ENCODE results near the gene NEU3. TPM values are rescaled to one million over a fixed set of nuclear protein-coding genes. Genes with fewer than 3 reads are reported as not detected.

Gene NEU3
- total RNA-seq, 2 experiments from 2014 or later, result 44.8 to 56.3 TPM

DNA sequence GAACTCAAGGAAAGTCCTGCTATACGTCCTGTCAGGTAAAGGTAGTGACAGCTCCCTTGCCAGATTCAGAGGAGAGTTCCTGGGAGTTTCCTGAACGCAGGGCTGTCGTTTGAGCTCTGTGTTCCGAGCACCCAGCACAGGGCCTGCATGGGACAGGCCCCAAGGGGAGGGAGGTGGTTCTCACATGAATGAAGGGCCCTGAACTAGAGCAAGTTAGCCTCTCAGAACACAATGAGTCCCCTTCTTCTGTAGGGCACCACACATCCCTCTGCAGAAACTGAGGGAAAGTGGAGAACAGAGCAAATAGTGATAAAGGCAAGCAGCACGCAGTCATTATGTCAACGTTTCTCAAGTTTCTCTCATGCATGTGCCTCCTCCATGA lies 35.3 kb downstream of the NEU3 start:
- H3K9me3 ChIP-seq (ENCODE audit: low read length), result peaks cover 6% of the 10 kb centered on the region; the same call in 1 of the 2 replicates
- TF ChIP-seq EZH2phosphoT487 (IDR thresholded peaks at IDR 0.05; ENCODE audit: borderline replicate concordance, low read depth, low read length), result no peak
- TF ChIP-seq, protein P1, sequence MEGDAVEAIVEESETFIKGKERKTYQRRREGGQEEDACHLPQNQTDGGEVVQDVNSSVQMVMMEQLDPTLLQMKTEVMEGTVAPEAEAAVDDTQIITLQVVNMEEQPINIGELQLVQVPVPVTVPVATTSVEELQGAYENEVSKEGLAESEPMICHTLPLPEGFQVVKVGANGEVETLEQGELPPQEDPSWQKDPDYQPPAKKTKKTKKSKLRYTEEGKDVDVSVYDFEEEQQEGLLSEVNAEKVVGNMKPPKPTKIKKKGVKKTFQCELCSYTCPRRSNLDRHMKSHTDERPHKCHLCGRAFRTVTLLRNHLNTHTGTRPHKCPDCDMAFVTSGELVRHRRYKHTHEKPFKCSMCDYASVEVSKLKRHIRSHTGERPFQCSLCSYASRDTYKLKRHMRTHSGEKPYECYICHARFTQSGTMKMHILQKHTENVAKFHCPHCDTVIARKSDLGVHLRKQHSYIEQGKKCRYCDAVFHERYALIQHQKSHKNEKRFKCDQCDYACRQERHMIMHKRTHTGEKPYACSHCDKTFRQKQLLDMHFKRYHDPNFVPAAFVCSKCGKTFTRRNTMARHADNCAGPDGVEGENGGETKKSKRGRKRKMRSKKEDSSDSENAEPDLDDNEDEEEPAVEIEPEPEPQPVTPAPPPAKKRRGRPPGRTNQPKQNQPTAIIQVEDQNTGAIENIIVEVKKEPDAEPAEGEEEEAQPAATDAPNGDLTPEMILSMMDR (conservative IDR thresholded peaks at IDR 0.05; ENCODE audit: low read length), result no peak
- H3K4me2 ChIP-seq (ENCODE audit: low read length), result no peak overlapping the region
- no peak overlapping the region for H2AFZ ChIP-seq (ENCODE audit: low read length)
- no peak for DNase-seq (ENCODE audit: low spot score)
- POLR2A ChIA-PET, result no interaction called here
- no TSS peak for BruUV-seq (replicated peaks)
- CTCF ChIA-PET (ENCODE audit: unreplicated experiment), result no interaction called here
- H3K4me3 ChIP-seq (ENCODE audit: low read depth, low read length, poor library complexity, severe bottlenecking), result no peak overlapping the region
- intact Hi-C loops (cut with micrococcal nuclease; ENCODE audit: unreplicated experiment), result no loop called here
- H3K9me2 ChIP-seq (ENCODE audit: insufficient read depth, low read length), result no peaks in the 10 kb centered on the region
- H3K36me3 ChIP-seq (ENCODE audit: insufficient read depth, low read length), result no peaks in the 10 kb centered on the region
- H4K20me1 ChIP-seq (ENCODE audit: insufficient read depth, low read length), result no peaks in the 10 kb centered on the region
- no peaks in the 10 kb centered on the region for H3K4me1 ChIP-seq (ENCODE audit: insufficient read depth, low read length, poor library complexity, severe bottlenecking)
- no peak overlapping the region for H3K27ac ChIP-seq (ENCODE audit: low read depth, low read length, poor library complexity, severe bottlenecking)
- H3K79me2 ChIP-seq (ENCODE audit: insufficient read depth, low read depth, low read length), result no peaks in the 10 kb centered on the region

DNA sequence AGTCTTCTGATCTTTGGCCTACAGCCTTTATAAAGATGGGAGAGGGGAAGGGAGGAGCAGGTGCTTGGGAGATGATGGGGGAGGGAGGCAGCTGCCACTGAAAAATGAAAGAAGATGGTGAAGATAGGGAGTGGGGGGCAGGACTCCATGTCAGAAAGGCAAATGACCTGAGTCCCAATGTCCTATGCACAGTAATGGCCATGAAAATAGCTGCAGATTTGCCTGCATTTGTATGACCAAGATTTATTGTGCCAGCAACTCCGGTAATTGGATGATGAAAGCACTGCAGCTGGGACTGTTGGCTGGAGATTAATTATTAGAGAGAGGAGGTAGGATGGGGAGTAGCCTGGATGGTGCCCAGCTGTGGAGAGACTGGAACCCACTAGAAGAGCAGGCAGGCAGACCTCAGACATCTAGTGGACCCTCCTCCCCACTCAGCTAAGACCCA lies 36.1 kb downstream of the NEU3 start:
- Histone ChIP-seq H3K27ac (ENCODE audit: low read depth, low read length, poor library complexity, severe bottlenecking) (no peak overlapping the region), H3K79me2 (ENCODE audit: insufficient read depth, low read depth, low read length) (no peaks in the 10 kb centered on the region), H2AFZ (ENCODE audit: low read length) (no peak overlapping the region), H3K4me3 (ENCODE audit: low read depth, low read length, poor library complexity, severe bottlenecking) (no peak overlapping the region), H3K4me2 (ENCODE audit: low read length) (no peak overlapping the region), H4K20me1 (ENCODE audit: insufficient read depth, low read length) (no peaks in the 10 kb centered on the region), H3K36me3 (ENCODE audit: insufficient read depth, low read length) (no peaks in the 10 kb centered on the region), H3K9me3 (ENCODE audit: low read length) (peaks cover under 1% of the 10 kb centered on the region; the same call in 1 of the 2 replicates), H3K9me2 (ENCODE audit: insufficient read depth, low read length) (no peaks in the 10 kb centered on the region), H3K4me1 (ENCODE audit: insufficient read depth, low read length, poor library complexity, severe bottlenecking) (no peaks in the 10 kb centered on the region)
- no TSS peak for BruUV-seq (replicated peaks)
- DNase-seq (ENCODE audit: low spot score), result no peak
- TF ChIP-seq, protein P1 (conservative IDR thresholded peaks at IDR 0.05; ENCODE audit: low read length), result no peak
- TF ChIP-seq EZH2phosphoT487 (IDR thresholded peaks at IDR 0.05; ENCODE audit: borderline replicate concordance, low read depth, low read length), result no peak
- CTCF ChIA-PET (ENCODE audit: unreplicated experiment), result no interaction called here
- POLR2A ChIA-PET, result interaction anchor here (1.6 kb wide), 1 partner anchor 12 kb away, joined by 4 read pairs; no protein-coding TSS in a partner anchor
- intact Hi-C loops (cut with micrococcal nuclease; ENCODE audit: unreplicated experiment), result no loop called here

DNA sequence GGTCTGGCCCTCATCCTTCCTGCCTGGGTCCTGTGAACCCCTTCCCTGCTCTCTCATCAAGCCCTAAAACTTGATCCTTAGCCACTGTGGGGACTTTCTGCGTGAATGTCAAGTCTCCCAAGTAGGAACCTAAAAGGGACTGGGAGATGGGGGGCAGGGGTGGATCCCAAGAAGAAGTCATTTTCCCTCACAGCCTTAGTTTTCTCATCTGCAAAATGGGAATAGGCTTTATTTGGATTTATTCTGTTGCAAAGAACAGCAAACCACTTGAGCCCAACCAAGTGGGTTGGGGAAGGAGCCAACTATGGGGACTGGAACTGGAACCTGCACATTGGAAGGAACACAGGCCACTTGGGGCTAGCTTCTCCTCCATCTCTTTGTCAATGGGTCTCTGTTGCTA lies 36.8 kb downstream of the NEU3 start:
- Histone ChIP-seq H3K27ac (ENCODE audit: low read depth, low read length, poor library complexity, severe bottlenecking) (no peak overlapping the region), H3K4me2 (ENCODE audit: low read length) (no peak overlapping the region), H4K20me1 (ENCODE audit: insufficient read depth, low read length) (no peaks in the 10 kb centered on the region), H2AFZ (ENCODE audit: low read length) (no peak overlapping the region), H3K79me2 (ENCODE audit: insufficient read depth, low read depth, low read length) (no peaks in the 10 kb centered on the region), H3K9me2 (ENCODE audit: insufficient read depth, low read length) (no peaks in the 10 kb centered on the region), H3K4me3 (ENCODE audit: low read depth, low read length, poor library complexity, severe bottlenecking) (no peak overlapping the region), H3K4me1 (ENCODE audit: insufficient read depth, low read length, poor library complexity, severe bottlenecking) (no peaks in the 10 kb centered on the region), H3K9me3 (ENCODE audit: low read length) (no peaks in the 10 kb centered on the region), H3K36me3 (ENCODE audit: insufficient read depth, low read length) (no peaks in the 10 kb centered on the region)
- POLR2A ChIA-PET, result interaction anchor here (1.6 kb wide), 1 partner anchor 11 kb away, joined by 4 read pairs; no protein-coding TSS in a partner anchor
- TF ChIP-seq EZH2phosphoT487 (IDR thresholded peaks at IDR 0.05; ENCODE audit: borderline replicate concordance, low read depth, low read length), result no peak
- TF ChIP-seq, protein P1 (conservative IDR thresholded peaks at IDR 0.05; ENCODE audit: low read length), result no peak
- CTCF ChIA-PET (ENCODE audit: unreplicated experiment), result no interaction called here
- intact Hi-C loops (cut with micrococcal nuclease; ENCODE audit: unreplicated experiment), result no loop called here
- DNase-seq (ENCODE audit: low spot score), result no peak
- BruUV-seq (replicated peaks), result no TSS peak

Measured in OCI-LY7 (cell line).